AML-193 (cell line): Measurements from ENCODE around the gene IL17B.
A peak's percentile ranks its signal among the peaks of the same experiment; 100 is the strongest.
"Not testable (repeated sequence)": the region's sequence is repeated elsewhere in the genome, so short reads cannot be mapped to it uniquely, and the experiment has no call there.

Experiments used
- DNase-seq, 2 experiments: peaks; one replicate each; lab custom pipeline; 2025; lab: John Stamatoyannopoulos, UW

IL17B gene

GRCh38 chr5:149400304-149400703 lies 21.2 kb upstream of the IL17B start:
- DNase-seq = no peak

GRCh38 chr5:149399775-149400174 lies 20.7 kb upstream of the IL17B start:
- DNase-seq = no peak

GRCh38 chr5:149398747-149399266 lies 19.7 kb upstream of the IL17B start:
- not testable (repeated sequence) for DNase-seq

- DNase-seq = no peak
These were observed 18.4 kb upstream of the IL17B start for GRCh38 chr5:149397530-149397929.

- DNase-seq = not testable (repeated sequence)
These were observed 15.9 kb upstream of the IL17B start for GRCh38 chr5:149394996-149395395.

- no peak for DNase-seq
These were observed 13.6 kb upstream of the IL17B start for GRCh38 chr5:149392718-149393117.

- DNase-seq = no peak
These were observed 12.4 kb upstream of the IL17B start for GRCh38 chr5:149391524-149391923.

- not testable (repeated sequence) for DNase-seq
These were observed 12.0 kb upstream of the IL17B start for GRCh38 chr5:149391076-149391475.

GRCh38 chr5:149389552-149390495 lies 10.7 kb upstream of the IL17B start:
- no peak for DNase-seq

GRCh38 chr5:149388498-149389190 lies 9.6 kb upstream of the IL17B start:
- DNase-seq = no peak

- no peak for DNase-seq
These were observed 8.9 kb upstream of the IL17B start for GRCh38 chr5:149387982-149388381.

- DNase-seq = no peak
These were observed 8.1 kb upstream of the IL17B start for GRCh38 chr5:149387081-149387631.

GRCh38 chr5:149386166-149386565 lies 7.1 kb upstream of the IL17B start:
- DNase-seq = no peak

GRCh38 chr5:149383399-149383798 lies 4.3 kb upstream of the IL17B start:
- DNase-seq = no peak

- no peak for DNase-seq
These were observed 3.6 kb upstream of the IL17B start for GRCh38 chr5:149382517-149383220.

GRCh38 chr5:149381986-149382338 lies 2.9 kb upstream of the IL17B start:
- DNase-seq = peak; percentile 52 to 53

- DNase-seq = no peak
These were observed 2.3 kb upstream of the IL17B start for GRCh38 chr5:149381261-149381985.

GRCh38 chr5:149380466-149381121 lies 1.5 kb upstream of the IL17B start:
- DNase-seq = no peak

- DNase-seq = no peak
These were observed 804 bp upstream of the IL17B start for GRCh38 chr5:149379818-149380374.

GRCh38 chr5:149378241-149378820 lies 761 bp downstream of the IL17B start:
- no peak for DNase-seq
